ENCODE data around the gene PTPRT. TPM values are rescaled to one million over a fixed set of nuclear protein-coding genes. Genes with fewer than 3 reads are reported as not detected.

Gene PTPRT
- polyA plus RNA-seq, 3 donors, result not detected

DNA sequence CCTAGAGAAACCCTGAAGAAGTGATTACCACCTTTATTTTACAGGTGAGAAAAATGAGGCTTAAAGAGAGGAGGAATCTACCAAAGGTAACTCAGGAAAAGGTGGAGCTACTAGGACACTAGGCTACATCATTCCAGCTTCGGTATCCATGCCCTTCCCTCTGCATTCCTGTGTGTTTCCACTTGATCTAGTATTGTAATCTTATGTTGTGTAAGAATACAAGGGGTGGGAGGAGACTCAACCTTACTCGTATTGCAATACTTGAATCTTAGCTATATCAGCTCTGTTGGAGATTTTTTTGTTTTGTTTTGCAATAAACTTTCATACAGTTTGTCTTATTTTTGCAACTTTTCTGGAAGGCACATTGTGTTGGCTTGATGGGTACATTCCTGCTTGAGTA lies 742.4 kb downstream of the PTPRT start:
- no peaks in the 10 kb centered on the region for H3K9me3 ChIP-seq (replicated peaks in 1 of 2; ENCODE audit: control insufficient read depth in 1 of 2, insufficient read depth in 1 of 2, low read length in 2 of 2)
- H3K4me2 ChIP-seq (replicated peaks; ENCODE audit: extremely low read depth, low read length, poor library complexity, severe bottlenecking), result no peak overlapping the region
- no peaks in the 10 kb centered on the region for H3K36me3 ChIP-seq (replicated peaks in 1 of 2; ENCODE audit: control insufficient read depth in 1 of 2, insufficient read depth in 2 of 2, low read length in 2 of 2)
- intact Hi-C loops (cut with micrococcal nuclease), result no loop called here
- H3K79me2 ChIP-seq (ENCODE audit: insufficient read depth, low read length), result no peaks in the 10 kb centered on the region
- H3K9ac ChIP-seq (ENCODE audit: insufficient read depth, low read length, poor library complexity, severe bottlenecking), result no peak overlapping the region
- no peaks in the 10 kb centered on the region for H3K27me3 ChIP-seq (ENCODE audit: control insufficient read depth in 2 of 2, insufficient read depth in 2 of 2, low read length in 2 of 2)
- TF ChIP-seq, protein P1, sequence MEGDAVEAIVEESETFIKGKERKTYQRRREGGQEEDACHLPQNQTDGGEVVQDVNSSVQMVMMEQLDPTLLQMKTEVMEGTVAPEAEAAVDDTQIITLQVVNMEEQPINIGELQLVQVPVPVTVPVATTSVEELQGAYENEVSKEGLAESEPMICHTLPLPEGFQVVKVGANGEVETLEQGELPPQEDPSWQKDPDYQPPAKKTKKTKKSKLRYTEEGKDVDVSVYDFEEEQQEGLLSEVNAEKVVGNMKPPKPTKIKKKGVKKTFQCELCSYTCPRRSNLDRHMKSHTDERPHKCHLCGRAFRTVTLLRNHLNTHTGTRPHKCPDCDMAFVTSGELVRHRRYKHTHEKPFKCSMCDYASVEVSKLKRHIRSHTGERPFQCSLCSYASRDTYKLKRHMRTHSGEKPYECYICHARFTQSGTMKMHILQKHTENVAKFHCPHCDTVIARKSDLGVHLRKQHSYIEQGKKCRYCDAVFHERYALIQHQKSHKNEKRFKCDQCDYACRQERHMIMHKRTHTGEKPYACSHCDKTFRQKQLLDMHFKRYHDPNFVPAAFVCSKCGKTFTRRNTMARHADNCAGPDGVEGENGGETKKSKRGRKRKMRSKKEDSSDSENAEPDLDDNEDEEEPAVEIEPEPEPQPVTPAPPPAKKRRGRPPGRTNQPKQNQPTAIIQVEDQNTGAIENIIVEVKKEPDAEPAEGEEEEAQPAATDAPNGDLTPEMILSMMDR (IDR thresholded peaks at IDR 0.05), result no peak
- H3K27me3 Mint-ChIP-seq (ENCODE audit: low read depth in 3 of 3), result peaks cover 0 to 5% (median 0%) of the 10 kb centered on the region in 3 donors
- no peak overlapping the region for H3K4me3 ChIP-seq (replicated peaks in 1 of 3; ENCODE audit: low read depth in 2 of 3, low read length in 3 of 3)
- H3K27ac Mint-ChIP-seq, result no peak overlapping the region
- no peaks in the 10 kb centered on the region for H3K4me1 Mint-ChIP-seq
- H2AFZ ChIP-seq (ENCODE audit: insufficient read depth, low read depth, low read length, poor library complexity, severe bottlenecking), result no peak overlapping the region
- DNase-seq, result no peak
- no peak overlapping the region for H3K4me3 Mint-ChIP-seq
- no peak overlapping the region for H3K27ac ChIP-seq (ENCODE audit: low read depth in 1 of 2, low read length in 2 of 2)
- H3K36me3 Mint-ChIP-seq, result no peaks in the 10 kb centered on the region
- H3K4me1 ChIP-seq (ENCODE audit: control insufficient read depth in 1 of 2, insufficient read depth in 2 of 2, low read length in 2 of 2), result no peaks in the 10 kb centered on the region
- H3K9me3 Mint-ChIP-seq, result peaks cover 0 to 8% (median 2%) of the 10 kb centered on the region in 7 donors
- no CpG with 5 or more reads among the region's 2 CpGs for whole genome bisulfite sequencing (ENCODE audit: insufficient coverage)
- H4K20me1 ChIP-seq (ENCODE audit: insufficient read depth, low read length), result no peaks in the 10 kb centered on the region

- no peaks in the 10 kb centered on the region for H3K4me1 Mint-ChIP-seq
- intact Hi-C loops (cut with micrococcal nuclease), result no loop called here
- no peaks in the 10 kb centered on the region for H3K36me3 Mint-ChIP-seq
Observed at GRCh38 chr20:42444799-42445198, 744.9 kb downstream of the PTPRT start.

More at GRCh38 chr20:42444799-42445198, 744.9 kb downstream of the PTPRT start:
- H2AFZ ChIP-seq (ENCODE audit: insufficient read depth, low read depth, low read length, poor library complexity, severe bottlenecking), result no peak overlapping the region
- H3K27ac ChIP-seq (ENCODE audit: low read depth in 1 of 2, low read length in 2 of 2), result no peak overlapping the region
- H3K4me3 ChIP-seq (replicated peaks in 1 of 3; ENCODE audit: low read depth in 2 of 3, low read length in 3 of 3), result no peak overlapping the region
- H3K36me3 ChIP-seq (replicated peaks in 1 of 2; ENCODE audit: control insufficient read depth in 1 of 2, insufficient read depth in 2 of 2, low read length in 2 of 2), result no peaks in the 10 kb centered on the region
- H3K27me3 ChIP-seq (ENCODE audit: control insufficient read depth in 2 of 2, insufficient read depth in 2 of 2, low read length in 2 of 2), result no peaks in the 10 kb centered on the region
- TF ChIP-seq, protein P1 (IDR thresholded peaks at IDR 0.05), result no peak
- no peak overlapping the region for H3K4me3 Mint-ChIP-seq
- H3K27ac Mint-ChIP-seq, result no peak overlapping the region
- H3K9me3 ChIP-seq (replicated peaks in 1 of 2; ENCODE audit: control insufficient read depth in 1 of 2, insufficient read depth in 1 of 2, low read length in 2 of 2), result no peaks in the 10 kb centered on the region
- no CpG with 5 or more reads among the region's 3 CpGs for WGBS (ENCODE audit: insufficient coverage)
- H3K79me2 ChIP-seq (ENCODE audit: insufficient read depth, low read length), result no peaks in the 10 kb centered on the region
- peaks cover 0 to 4% (median 2%) of the 10 kb centered on the region in 7 donors for H3K9me3 Mint-ChIP-seq
- DNase-seq, result no peak
- no peaks in the 10 kb centered on the region for H3K4me1 ChIP-seq (ENCODE audit: control insufficient read depth in 1 of 2, insufficient read depth in 2 of 2, low read length in 2 of 2)
- H4K20me1 ChIP-seq (ENCODE audit: insufficient read depth, low read length), result no peaks in the 10 kb centered on the region
- H3K4me2 ChIP-seq (replicated peaks; ENCODE audit: extremely low read depth, low read length, poor library complexity, severe bottlenecking), result no peak overlapping the region
- peaks cover 0 to 7% (median 0%) of the 10 kb centered on the region in 3 donors for H3K27me3 Mint-ChIP-seq (ENCODE audit: low read depth in 3 of 3)
- H3K9ac ChIP-seq (ENCODE audit: insufficient read depth, low read length, poor library complexity, severe bottlenecking), result no peak overlapping the region

All from CD14-positive monocyte (primary cell).